NCI-H1417 treated with DMSO at 0.1 percent for 48 hours (cell line): Measurements from ENCODE around the gene HLA-DMA.

Source experiments
- DNase-seq: peaks from one replicate; lab custom pipeline; 2025; lab: John Stamatoyannopoulos, UW

Gene HLA-DMA

GRCh38 chr6:32932132-32932868, 20.6 kb downstream of the HLA-DMA start:
- no peak for DNase-seq

GRCh38 chr6:32931211-32931610, 21.7 kb downstream of the HLA-DMA start:
- no peak for DNase-seq

- no peak for DNase-seq
Measured at GRCh38 chr6:32922083-32922482, 30.8 kb downstream of the HLA-DMA start.

- DNase-seq = no peak
Measured at GRCh38 chr6:32920715-32921114, 32.2 kb downstream of the HLA-DMA start.

GRCh38 chr6:32912951-32913350, 39.9 kb downstream of the HLA-DMA start:
- no peak for DNase-seq

DNA sequence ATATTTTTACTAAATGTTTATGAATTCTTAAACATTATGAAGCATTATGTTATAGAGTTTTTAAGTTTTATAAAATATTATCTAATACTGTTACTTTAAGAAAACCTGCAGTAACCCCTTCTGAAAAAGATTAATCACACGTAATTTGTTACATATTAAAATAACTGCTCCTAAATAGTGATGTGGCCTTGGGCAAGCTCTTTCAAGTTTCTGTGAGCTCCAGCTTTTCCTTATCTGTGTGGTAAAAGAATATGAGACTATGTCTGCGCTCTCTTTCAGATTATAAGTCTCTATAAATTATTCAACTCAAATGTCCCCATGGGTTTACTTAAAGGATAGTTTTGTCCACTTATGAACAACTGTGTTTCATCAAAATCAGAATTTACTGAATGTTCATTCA, 44.0 kb downstream of the HLA-DMA start:
- no peak for DNase-seq

DNA sequence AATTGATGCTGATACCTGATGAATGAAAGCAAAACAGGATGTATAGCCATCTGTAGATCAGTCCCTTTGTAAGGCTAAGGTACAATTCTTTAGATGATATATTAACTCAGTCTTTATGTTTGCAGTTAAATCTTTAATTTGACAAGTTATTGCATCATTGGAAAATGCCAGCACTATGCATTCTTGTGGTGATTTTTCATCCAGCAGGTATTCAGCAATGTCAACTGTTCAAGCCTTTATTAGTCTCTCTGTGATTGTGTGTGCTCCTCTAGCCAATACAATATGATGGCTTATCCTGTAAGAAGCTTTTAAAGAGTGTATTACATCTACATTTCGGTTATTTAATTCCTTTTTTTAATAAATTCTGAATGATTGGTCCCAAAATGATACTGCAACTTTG, 46.4 kb downstream of the HLA-DMA start:
- DNase-seq = no peak

- no peak for DNase-seq
Measured at GRCh38 chr6:32905078-32905477, 47.8 kb downstream of the HLA-DMA start.

DNA sequence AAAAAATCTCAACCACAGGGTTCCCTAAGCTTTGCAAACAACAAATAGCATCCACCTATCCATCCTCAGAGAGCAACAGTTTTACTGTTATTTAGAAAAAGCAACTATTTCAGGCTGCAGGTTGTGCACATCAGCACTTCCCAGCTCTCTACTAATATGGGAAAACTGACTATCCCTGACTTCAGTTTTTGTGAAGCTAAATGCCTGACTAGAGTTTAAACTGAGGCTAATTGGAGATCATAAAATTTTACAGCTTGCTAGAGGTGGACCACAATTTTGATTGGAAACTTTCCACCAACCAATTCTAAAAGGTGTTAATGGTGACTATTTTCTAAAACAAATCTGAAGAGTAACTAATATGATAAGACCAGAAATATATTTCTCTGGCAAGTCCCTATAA, 48.9 kb downstream of the HLA-DMA start:
- no peak for DNase-seq
